Measurements from ENCODE around the gene NR0B1.

The NR0B1 gene

DNA sequence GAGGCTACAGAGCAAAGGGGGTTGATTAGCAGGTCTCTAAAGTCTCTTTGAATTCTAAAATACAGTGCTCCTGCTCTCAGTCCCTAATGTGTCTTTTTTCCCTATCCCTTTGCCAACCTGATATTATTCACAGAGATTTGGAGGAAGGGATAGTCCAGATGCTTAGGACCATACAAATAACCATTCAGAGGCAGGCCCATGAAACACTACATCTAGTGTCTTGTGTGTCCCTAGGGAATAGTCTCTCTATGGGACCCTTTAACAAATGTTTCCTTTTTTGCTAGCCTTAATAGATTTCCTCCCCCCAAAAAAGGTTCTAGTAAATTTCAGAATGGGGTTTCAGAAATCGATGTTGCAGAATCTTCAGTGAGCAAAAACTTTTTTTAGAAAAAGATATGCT, 1.7 kb downstream of the NR0B1 start:
- no peak overlapping the region for H3K9ac ChIP-seq (ENCODE audit: low read length)
- peak overlapping the region; percentile 62; the same call in 1 of the 2 replicates for H3K4me3 ChIP-seq (ENCODE audit: low read depth, low read length)

DNA sequence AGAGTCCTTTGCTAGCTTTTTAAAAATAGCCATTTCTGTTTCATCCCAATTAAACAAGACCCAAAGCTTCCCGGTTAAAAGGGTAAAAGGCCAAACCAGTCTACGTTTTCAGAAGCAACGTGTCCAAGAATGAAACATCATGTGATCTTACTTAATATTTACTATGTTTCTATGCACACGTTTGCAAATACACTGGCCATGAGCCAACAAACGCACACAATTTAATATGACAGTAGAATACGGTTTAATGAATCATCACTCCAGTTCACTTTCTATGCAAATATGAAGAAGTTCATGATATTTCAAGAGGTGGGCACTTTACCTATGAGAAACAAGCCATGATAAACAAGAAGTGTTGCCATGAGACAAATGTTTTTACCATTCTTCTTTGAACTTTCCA, 4.3 kb downstream of the NR0B1 start:
- H3K36me3 ChIP-seq (ENCODE audit: control insufficient read depth, insufficient read depth, low read length), result no peaks in the 10 kb centered on the region
- H3K27ac ChIP-seq (ENCODE audit: low read depth, low read length), result no peak overlapping the region
- peaks cover 44% of the 10 kb centered on the region for H3K27me3 ChIP-seq (ENCODE audit: control insufficient read depth, insufficient read depth, low read length)
- no peak overlapping the region for H3K9ac ChIP-seq (ENCODE audit: low read length)
- H3K4me3 ChIP-seq (ENCODE audit: low read depth, low read length), result no peak overlapping the region
- H3K9me3 ChIP-seq (ENCODE audit: control insufficient read depth, insufficient read depth, low read depth, low read length), result no peaks in the 10 kb centered on the region
- H3K4me1 ChIP-seq (ENCODE audit: control insufficient read depth, insufficient read depth, low read length), result peaks cover 24% of the 10 kb centered on the region

More for the DNA sequence above, 1.7 kb downstream of the NR0B1 start:
- Histone ChIP-seq H3K4me1 (ENCODE audit: control insufficient read depth, insufficient read depth, low read length) (peaks cover 8% of the 10 kb centered on the region), H3K27me3 (ENCODE audit: control insufficient read depth, insufficient read depth, low read length) (peaks cover 60% of the 10 kb centered on the region), H3K36me3 (ENCODE audit: control insufficient read depth, insufficient read depth, low read length) (no peaks in the 10 kb centered on the region), H3K27ac (ENCODE audit: low read depth, low read length) (no peak overlapping the region), H3K9me3 (ENCODE audit: control insufficient read depth, insufficient read depth, low read depth, low read length) (no peaks in the 10 kb centered on the region)

DNA sequence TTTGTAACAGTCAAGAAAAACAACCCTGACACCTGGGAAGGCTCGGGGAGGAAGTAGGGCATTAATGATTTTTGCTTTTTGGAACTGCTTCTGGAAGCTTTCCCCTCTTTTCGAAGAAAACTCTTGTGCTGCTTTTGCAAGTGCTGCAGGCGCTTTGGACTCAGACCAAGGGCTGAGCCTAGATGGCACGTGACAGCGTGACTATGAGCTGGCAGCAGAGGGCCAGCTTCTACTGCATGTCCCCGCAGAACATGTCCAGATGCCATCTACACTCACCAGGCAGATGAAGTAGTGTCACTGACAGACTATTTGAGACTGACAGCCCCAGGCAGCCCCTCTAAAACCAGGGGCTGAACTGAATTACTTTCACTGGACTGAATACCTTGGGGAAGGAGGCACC, 6.2 kb downstream of the NR0B1 start:
- Histone ChIP-seq H3K27ac (ENCODE audit: low read depth, low read length) (no peak overlapping the region), H3K4me3 (ENCODE audit: low read depth, low read length) (no peak overlapping the region), H3K27me3 (ENCODE audit: control insufficient read depth, insufficient read depth, low read length) (peaks cover 25% of the 10 kb centered on the region), H3K4me1 (ENCODE audit: control insufficient read depth, insufficient read depth, low read length) (peaks cover 24% of the 10 kb centered on the region), H3K9me3 (ENCODE audit: control insufficient read depth, insufficient read depth, low read depth, low read length) (no peaks in the 10 kb centered on the region), H3K36me3 (ENCODE audit: control insufficient read depth, insufficient read depth, low read length) (no peaks in the 10 kb centered on the region), H3K9ac (ENCODE audit: low read length) (no peak overlapping the region)

DNA sequence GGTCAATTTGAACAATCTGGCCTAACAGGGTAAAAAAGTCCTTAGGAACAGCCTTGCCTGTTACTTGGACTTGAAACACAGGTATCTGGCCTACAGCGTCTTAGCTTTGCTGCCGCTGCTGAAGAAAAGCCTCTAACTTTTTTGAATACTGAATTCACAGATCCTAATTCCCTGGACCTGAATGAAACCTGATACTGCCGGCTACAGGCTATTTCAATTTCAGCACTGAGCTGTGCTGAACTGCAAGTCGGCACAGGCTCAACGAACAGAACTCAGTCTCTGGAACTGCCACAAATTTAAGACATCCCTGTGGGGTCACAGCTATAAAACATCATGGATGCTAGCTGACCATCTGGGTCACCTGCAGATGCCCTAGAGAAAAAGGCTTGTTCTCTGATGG, 7.2 kb downstream of the NR0B1 start:
- Histone ChIP-seq H3K9me3 (ENCODE audit: control insufficient read depth, insufficient read depth, low read depth, low read length) (no peaks in the 10 kb centered on the region), H3K9ac (ENCODE audit: low read length) (no peak overlapping the region), H3K4me3 (ENCODE audit: low read depth, low read length) (no peak overlapping the region), H3K4me1 (ENCODE audit: control insufficient read depth, insufficient read depth, low read length) (peaks cover 24% of the 10 kb centered on the region), H3K27me3 (ENCODE audit: control insufficient read depth, insufficient read depth, low read length) (peaks cover 15% of the 10 kb centered on the region), H3K36me3 (ENCODE audit: control insufficient read depth, insufficient read depth, low read length) (no peaks in the 10 kb centered on the region), H3K27ac (ENCODE audit: low read depth, low read length) (no peak overlapping the region)

DNA sequence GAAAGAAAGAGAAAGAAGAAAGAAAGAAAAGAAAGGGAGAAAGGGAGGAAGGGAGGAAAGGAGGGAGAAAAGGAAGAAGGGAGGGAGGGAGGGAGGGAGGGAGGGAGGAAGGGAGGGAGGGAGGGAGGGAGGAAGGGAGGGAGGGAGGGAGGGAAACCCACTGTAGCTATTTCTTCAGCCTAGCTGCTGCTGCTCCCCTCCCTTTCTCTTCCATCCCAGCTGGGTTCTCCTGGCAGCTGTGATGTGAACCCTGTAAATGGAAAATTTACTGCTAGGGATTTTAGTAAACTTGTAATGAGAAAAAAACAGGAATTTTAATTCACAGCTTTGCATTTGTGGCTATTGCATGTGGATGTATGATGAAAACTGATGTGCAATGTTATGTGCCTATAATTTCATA, 8.0 kb downstream of the NR0B1 start:
- Histone ChIP-seq H3K36me3 (ENCODE audit: control insufficient read depth, insufficient read depth, low read length) (no peaks in the 10 kb centered on the region), H3K27me3 (ENCODE audit: control insufficient read depth, insufficient read depth, low read length) (peaks cover 7% of the 10 kb centered on the region; the same call in 1 of the 2 replicates), H3K9ac (ENCODE audit: low read length) (no peak overlapping the region), H3K4me3 (ENCODE audit: low read depth, low read length) (no peak overlapping the region), H3K4me1 (ENCODE audit: control insufficient read depth, insufficient read depth, low read length) (peaks cover 24% of the 10 kb centered on the region), H3K9me3 (ENCODE audit: control insufficient read depth, insufficient read depth, low read depth, low read length) (no peaks in the 10 kb centered on the region), H3K27ac (ENCODE audit: low read depth, low read length) (no peak overlapping the region)

DNA sequence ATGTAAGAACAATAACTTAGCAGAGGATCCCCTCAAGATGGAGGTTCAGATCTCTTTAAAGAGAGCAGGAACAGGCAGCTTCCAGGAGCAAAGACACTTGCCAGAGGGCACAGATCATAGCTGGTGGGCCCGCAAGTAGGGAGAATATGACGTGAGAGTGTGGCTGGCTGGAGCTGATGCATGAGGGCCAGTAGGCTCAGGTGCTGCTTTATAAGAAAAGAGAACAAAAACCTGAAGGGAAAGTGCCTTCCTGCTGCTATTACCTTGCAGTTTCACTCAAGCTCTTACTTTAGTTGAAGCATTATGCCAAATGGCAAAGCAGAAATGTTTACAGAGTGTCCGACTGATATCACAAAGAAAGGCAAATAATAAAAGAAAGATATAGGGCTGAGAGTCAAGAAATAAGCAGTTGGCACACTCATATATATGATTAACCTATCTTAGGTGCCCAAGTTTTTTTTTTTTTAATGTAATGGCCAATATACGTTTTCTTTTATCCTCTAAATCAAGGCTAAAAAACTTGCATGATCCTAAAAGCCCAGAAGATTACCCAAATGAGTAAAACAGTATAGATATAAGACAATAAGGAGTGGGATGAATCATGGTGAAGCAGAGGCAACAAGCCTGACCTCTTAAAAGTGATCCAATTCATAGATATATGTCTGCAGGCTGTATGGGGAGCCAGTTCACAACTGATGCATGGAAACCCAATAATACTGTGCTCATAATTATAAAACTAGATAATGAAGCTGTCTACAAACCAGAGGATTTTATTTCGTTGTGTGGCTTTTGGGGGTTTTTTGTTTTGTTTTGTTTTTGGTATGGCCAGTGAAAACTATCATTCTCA, 12.6 kb downstream of the NR0B1 start:
- Histone ChIP-seq H3K9me3 (ENCODE audit: control insufficient read depth, insufficient read depth, low read depth, low read length) (peaks cover 13% of the 10 kb centered on the region), H3K36me3 (ENCODE audit: control insufficient read depth, insufficient read depth, low read length) (no peaks in the 10 kb centered on the region), H3K4me3 (ENCODE audit: low read depth, low read length) (no peak overlapping the region), H3K4me1 (ENCODE audit: control insufficient read depth, insufficient read depth, low read length) (peaks cover 7% of the 10 kb centered on the region), H3K9ac (ENCODE audit: low read length) (no peak overlapping the region), H3K27me3 (ENCODE audit: control insufficient read depth, insufficient read depth, low read length) (no peaks in the 10 kb centered on the region; the same call in 1 of the 2 replicates), H3K27ac (ENCODE audit: low read depth, low read length) (no peak overlapping the region)

DNA sequence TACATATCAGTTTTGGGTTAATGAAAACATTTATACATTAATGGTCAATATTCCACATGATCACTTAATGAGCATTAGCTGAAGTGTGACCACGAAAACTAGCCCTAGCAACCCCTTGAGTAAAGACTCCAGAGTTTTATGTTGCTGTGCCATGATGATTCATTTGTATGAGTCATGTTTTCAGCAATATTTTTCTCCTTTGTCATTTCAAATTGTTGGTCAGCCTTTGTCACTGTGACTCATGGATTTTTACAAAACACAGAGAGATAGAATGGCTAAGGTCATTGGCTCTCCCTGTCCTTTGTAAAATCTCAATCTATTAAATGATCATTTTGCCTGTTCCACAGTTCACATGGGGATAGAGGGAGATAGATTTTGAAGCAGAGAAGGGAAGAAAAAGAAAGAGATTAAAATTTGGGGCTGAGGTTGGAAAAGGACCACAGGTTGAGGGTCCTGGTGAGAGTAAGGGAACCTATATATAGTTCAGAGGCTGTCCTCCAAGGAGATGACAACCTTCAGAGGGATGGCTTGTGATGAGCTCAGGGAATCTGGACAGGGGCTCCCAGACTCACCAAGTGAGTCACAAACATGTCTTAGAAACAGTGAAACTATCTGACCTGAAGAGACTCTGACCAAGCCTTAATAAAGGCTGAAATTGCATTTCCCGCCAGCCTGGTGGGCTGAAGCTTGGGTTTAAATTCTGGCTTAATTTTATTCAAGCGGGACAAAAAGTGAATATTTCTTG, 25.6 kb downstream of the NR0B1 start:
- H3K36me3 ChIP-seq (ENCODE audit: control insufficient read depth, insufficient read depth, low read length), result no peaks in the 10 kb centered on the region
- H3K4me3 ChIP-seq (ENCODE audit: low read depth, low read length), result no peak overlapping the region
- H3K4me1 ChIP-seq (ENCODE audit: control insufficient read depth, insufficient read depth, low read length), result no peaks in the 10 kb centered on the region
- no peaks in the 10 kb centered on the region for H3K27me3 ChIP-seq (ENCODE audit: control insufficient read depth, insufficient read depth, low read length)
- H3K27ac ChIP-seq (ENCODE audit: low read depth, low read length), result no peak overlapping the region; the same call in 1 of the 2 replicates
- H3K9ac ChIP-seq (ENCODE audit: low read length), result no peak overlapping the region
- H3K9me3 ChIP-seq (ENCODE audit: control insufficient read depth, insufficient read depth, low read depth, low read length), result no peaks in the 10 kb centered on the region

DNA sequence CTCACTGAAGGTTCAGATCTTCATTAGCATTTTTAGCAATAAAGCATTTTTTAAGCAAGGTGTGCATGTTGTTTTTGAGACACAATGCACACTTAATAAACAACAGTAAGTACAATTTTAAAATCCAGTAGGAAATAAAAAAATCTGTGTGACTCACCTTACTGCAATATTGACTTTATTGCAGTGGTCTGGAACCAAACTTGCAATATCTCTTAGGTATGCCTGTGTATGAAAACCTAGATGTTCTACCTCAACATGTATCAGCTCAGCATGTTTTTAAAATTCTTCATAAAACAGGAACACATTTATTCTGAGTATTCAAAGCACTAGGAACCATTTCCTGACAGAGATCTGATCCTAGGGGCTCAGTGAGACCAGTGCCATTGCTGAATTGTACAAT, 26.7 kb downstream of the NR0B1 start:
- no peaks in the 10 kb centered on the region for H3K36me3 ChIP-seq (ENCODE audit: control insufficient read depth, insufficient read depth, low read length)
- no peaks in the 10 kb centered on the region for H3K27me3 ChIP-seq (ENCODE audit: control insufficient read depth, insufficient read depth, low read length)
- H3K4me3 ChIP-seq (ENCODE audit: low read depth, low read length), result no peak overlapping the region
- H3K27ac ChIP-seq (ENCODE audit: low read depth, low read length), result no peak overlapping the region
- no peaks in the 10 kb centered on the region for H3K4me1 ChIP-seq (ENCODE audit: control insufficient read depth, insufficient read depth, low read length)
- no peaks in the 10 kb centered on the region for H3K9me3 ChIP-seq (ENCODE audit: control insufficient read depth, insufficient read depth, low read depth, low read length)
- H3K9ac ChIP-seq (ENCODE audit: low read length), result no peak overlapping the region

DNA sequence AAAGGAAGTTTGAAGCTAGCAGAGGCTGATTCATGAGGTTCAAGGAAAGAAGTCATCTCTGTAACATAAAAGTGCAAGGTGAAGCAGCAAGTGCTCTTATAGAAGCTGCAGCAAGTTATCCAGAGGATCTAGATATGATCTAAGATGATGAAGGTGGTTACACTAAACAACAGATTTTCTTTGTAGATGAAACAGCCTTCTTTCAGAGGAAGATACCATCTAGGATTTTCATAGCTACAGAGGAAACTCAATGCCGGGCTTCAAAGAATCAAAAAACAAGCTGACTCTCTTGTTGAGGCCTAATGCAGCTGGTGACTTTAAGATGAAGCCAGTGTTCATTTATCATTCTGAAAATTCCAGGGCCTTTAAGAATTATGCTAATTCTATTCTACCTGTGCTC, 28.8 kb downstream of the NR0B1 start:
- Histone ChIP-seq H3K4me1 (ENCODE audit: control insufficient read depth, insufficient read depth, low read length) (no peaks in the 10 kb centered on the region), H3K9ac (ENCODE audit: low read length) (no peak overlapping the region), H3K4me3 (ENCODE audit: low read depth, low read length) (no peak overlapping the region), H3K27me3 (ENCODE audit: control insufficient read depth, insufficient read depth, low read length) (no peaks in the 10 kb centered on the region), H3K36me3 (ENCODE audit: control insufficient read depth, insufficient read depth, low read length) (no peaks in the 10 kb centered on the region), H3K9me3 (ENCODE audit: control insufficient read depth, insufficient read depth, low read depth, low read length) (no peaks in the 10 kb centered on the region), H3K27ac (ENCODE audit: low read depth, low read length) (no peak overlapping the region)

DNA sequence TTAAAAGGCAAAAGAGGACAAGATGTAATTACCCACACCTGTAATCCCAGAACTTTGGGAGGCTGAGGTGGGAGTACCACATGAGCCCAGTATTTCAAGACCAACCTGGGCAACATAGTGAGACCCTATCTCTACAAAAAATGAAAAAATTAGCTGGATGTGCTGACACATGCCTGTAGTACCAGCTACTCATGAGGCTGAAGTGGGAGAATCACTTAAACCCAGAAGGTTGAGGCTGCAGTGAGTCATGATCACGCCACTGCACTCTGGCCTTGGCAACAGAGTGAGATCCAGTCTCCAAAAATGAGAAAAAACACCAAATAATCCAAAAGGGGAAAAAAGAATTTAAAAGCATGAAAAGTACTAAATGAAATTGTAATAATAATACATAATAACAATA, 30.8 kb downstream of the NR0B1 start:
- H3K27me3 ChIP-seq (ENCODE audit: control insufficient read depth, insufficient read depth, low read length), result no peaks in the 10 kb centered on the region
- no peak overlapping the region for H3K9ac ChIP-seq (ENCODE audit: low read length)
- H3K9me3 ChIP-seq (ENCODE audit: control insufficient read depth, insufficient read depth, low read depth, low read length), result no peaks in the 10 kb centered on the region
- H3K4me3 ChIP-seq (ENCODE audit: low read depth, low read length), result no peak overlapping the region
- H3K36me3 ChIP-seq (ENCODE audit: control insufficient read depth, insufficient read depth, low read length), result no peaks in the 10 kb centered on the region
- H3K27ac ChIP-seq (ENCODE audit: low read depth, low read length), result no peak overlapping the region
- no peaks in the 10 kb centered on the region for H3K4me1 ChIP-seq (ENCODE audit: control insufficient read depth, insufficient read depth, low read length)

DNA sequence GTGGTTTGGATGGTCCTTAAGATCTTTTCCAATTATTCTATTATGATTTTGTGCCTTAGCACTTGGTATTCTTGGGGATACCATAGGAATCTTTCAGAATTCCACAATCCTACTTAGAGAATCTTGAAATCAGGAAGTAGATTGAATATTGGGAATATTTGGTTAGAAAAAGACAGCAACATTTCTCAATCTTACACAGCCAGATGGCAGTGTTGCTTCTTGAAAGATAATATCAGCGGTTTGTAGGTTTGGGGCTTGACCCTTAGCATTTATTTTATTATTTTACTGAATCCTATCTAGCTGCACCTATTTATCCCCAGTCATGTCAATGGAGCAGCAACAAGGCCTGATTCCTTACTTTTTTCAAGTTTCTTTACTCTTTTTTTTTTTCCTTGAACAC, 33.7 kb downstream of the NR0B1 start:
- H3K4me1 ChIP-seq (ENCODE audit: control insufficient read depth, insufficient read depth, low read length), result no peaks in the 10 kb centered on the region
- H3K9ac ChIP-seq (ENCODE audit: low read length), result no peak overlapping the region
- no peak overlapping the region for H3K27ac ChIP-seq (ENCODE audit: low read depth, low read length)
- H3K27me3 ChIP-seq (ENCODE audit: control insufficient read depth, insufficient read depth, low read length), result no peaks in the 10 kb centered on the region
- H3K9me3 ChIP-seq (ENCODE audit: control insufficient read depth, insufficient read depth, low read depth, low read length), result peaks cover 6% of the 10 kb centered on the region; the same call in 1 of the 2 replicates
- no peaks in the 10 kb centered on the region for H3K36me3 ChIP-seq (ENCODE audit: control insufficient read depth, insufficient read depth, low read length)
- no peak overlapping the region for H3K4me3 ChIP-seq (ENCODE audit: low read depth, low read length)
